ENCODE results near the gene TXNDC16.
A peak's percentile ranks its signal among the peaks of the same experiment; 100 is the strongest.
"Not testable (repeated sequence)": the region's sequence is repeated elsewhere in the genome, so short reads cannot be mapped to it uniquely, and the experiment has no call there.

TXNDC16 gene

DNA sequence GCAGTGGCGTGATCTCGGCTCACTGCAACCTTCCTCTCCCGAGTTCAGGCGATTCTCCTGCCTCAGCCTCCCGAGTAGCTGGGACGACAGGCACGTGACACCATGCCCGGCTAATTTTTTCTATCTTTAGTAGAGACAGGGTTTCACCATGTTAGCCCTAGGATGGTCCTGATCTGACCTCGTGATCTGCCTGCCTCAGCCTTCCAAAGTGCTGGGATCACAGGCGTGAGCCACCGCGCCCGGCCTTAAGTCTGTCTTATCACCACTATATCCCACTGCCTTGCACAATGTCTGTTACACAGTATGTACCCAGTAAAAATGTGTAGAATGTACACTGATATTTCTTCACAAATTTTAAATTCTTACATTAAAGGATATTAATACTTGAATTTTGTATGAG is 80.1 kb downstream of the TXNDC16 start:
- H3K36me3 ChIP-seq (ENCODE audit: insufficient read depth, low read length); H3K4me3 ChIP-seq (ENCODE audit: low read length); H3K4me2 ChIP-seq (ENCODE audit: low read length); H3K9me3 ChIP-seq (replicated peaks; ENCODE audit: low read length); H3K4me1 ChIP-seq (ENCODE audit: control insufficient read depth, insufficient read depth, low read length); H3K9ac ChIP-seq (ENCODE audit: low read depth, low read length); H3K27me3 ChIP-seq (ENCODE audit: control insufficient read depth, insufficient read depth, low read length): not testable (repeated sequence)

DNA sequence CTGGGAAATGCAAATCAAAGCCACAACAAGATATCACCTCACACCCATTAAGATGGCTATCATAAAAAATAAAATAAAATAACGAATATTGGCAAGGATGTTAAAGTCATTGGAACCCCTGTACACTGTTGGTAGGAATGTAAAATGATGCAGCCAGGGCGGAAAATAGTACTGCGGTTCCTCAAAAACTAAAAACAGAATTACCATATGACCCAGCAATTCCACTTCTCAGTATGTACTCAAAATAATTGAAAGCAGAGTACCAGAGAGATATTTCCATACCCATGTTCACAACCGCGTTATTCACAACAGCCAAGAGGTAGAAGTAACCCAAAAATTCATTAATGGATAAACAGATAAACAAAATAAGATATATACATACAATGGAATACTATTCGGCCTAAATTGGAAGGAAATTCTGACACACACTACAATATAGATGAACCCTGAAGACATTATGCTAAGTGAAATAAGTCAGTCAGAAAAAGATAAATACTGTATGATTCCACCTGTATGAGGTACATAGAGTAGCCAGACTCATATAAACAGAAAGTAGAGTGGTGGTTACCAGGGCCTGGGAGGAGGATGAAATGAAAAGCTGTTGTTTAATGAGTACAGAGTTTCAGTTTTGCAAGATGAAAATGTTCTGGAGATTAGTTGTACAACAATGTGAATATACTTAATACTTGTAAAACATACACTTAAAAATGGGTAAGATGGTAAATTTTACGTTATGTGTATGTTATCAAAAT is 84.6 kb downstream of the TXNDC16 start:
- Histone ChIP-seq H3K4me2 (ENCODE audit: low read length) (no peak overlapping the region), H3K9me3 (replicated peaks; ENCODE audit: low read length) (no peaks in the 10 kb centered on the region), H3K27me3 (ENCODE audit: control insufficient read depth, insufficient read depth, low read length) (no peaks in the 10 kb centered on the region), H3K36me3 (ENCODE audit: insufficient read depth, low read length) (no peaks in the 10 kb centered on the region), H3K9ac (ENCODE audit: low read depth, low read length) (no peak overlapping the region), H3K4me1 (ENCODE audit: control insufficient read depth, insufficient read depth, low read length) (peaks cover 2% of the 10 kb centered on the region), H3K4me3 (ENCODE audit: low read length) (no peak overlapping the region)

DNA sequence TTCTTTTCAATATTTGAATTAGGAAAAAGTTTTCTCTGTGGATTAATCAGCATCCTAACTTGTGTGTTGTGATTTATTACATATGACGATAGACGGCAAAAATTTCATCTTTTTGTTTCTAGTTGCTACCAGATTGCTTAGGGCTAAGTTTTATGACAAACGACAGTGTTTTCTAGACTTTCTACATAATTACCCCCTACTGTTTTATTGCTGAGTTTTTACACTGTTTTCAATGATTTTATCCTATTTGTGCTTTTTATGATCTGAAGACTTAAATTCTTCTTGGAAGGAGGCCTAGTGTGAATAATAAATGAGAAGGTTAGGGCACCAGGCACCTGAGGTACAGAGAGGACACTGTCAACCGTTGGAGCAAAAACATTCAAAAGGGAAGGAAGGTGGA is 88.1 kb downstream of the TXNDC16 start:
- H3K36me3 ChIP-seq (ENCODE audit: insufficient read depth, low read length): no peaks in the 10 kb centered on the region
- H3K4me1 ChIP-seq (ENCODE audit: control insufficient read depth, insufficient read depth, low read length): peaks cover 11% of the 10 kb centered on the region
- H3K9ac ChIP-seq (ENCODE audit: low read depth, low read length): no peak overlapping the region
- no peak overlapping the region for H3K4me2 ChIP-seq (ENCODE audit: low read length)
- no peaks in the 10 kb centered on the region for H3K27me3 ChIP-seq (ENCODE audit: control insufficient read depth, insufficient read depth, low read length)
- no peak overlapping the region for H3K4me3 ChIP-seq (ENCODE audit: low read length)
- no peaks in the 10 kb centered on the region for H3K9me3 ChIP-seq (replicated peaks; ENCODE audit: low read length)

DNA sequence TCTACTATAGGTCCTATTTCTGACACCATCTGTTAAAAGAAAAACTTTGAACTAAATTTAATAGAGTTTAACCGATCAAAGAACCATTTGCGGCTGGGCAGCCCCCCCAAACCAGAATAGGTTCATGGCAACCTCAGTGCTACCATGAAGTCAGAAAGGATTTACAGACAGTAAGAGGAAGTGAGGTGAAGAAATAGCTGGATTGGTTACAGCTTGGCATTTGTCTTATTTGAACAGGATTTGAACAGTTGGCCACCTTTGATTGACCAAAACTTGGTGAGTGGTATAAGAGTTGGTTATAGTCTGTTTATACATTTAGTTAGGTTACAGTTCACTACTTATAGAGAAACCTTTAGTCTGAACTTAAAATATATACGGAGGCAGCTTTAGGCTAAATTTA is 88.9 kb downstream of the TXNDC16 start:
- Histone ChIP-seq H3K4me1 (ENCODE audit: control insufficient read depth, insufficient read depth, low read length) (peaks cover 19% of the 10 kb centered on the region), H3K36me3 (ENCODE audit: insufficient read depth, low read length) (no peaks in the 10 kb centered on the region), H3K4me2 (ENCODE audit: low read length) (no peak overlapping the region), H3K9ac (ENCODE audit: low read depth, low read length) (no peak overlapping the region), H3K9me3 (replicated peaks; ENCODE audit: low read length) (no peaks in the 10 kb centered on the region), H3K27me3 (ENCODE audit: control insufficient read depth, insufficient read depth, low read length) (no peaks in the 10 kb centered on the region), H3K4me3 (ENCODE audit: low read length) (no peak overlapping the region)

DNA sequence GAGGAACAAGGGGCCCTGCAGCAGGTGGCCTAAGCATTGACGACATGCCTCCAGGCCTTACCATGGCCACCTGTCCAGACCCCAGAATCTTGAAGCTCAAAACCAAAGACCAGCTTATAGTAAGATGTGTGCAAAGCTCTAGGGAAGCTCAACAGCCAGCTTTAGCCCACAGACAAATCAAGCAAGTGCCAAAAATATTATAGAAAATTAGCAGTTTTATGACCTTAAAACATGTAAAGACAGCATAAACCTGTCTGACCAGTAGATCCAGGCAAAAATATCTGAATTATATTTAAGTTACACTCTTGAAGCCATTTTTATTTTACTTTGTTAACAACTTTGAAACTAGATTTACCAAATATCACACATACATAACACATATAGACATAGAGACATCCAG is 90.6 kb downstream of the TXNDC16 start:
- H3K36me3 ChIP-seq (ENCODE audit: insufficient read depth, low read length): no peaks in the 10 kb centered on the region
- H3K4me3 ChIP-seq (ENCODE audit: low read length): no peak overlapping the region
- no peaks in the 10 kb centered on the region for H3K27me3 ChIP-seq (ENCODE audit: control insufficient read depth, insufficient read depth, low read length)
- peaks cover 32% of the 10 kb centered on the region for H3K4me1 ChIP-seq (ENCODE audit: control insufficient read depth, insufficient read depth, low read length)
- no peak overlapping the region for H3K9ac ChIP-seq (ENCODE audit: low read depth, low read length)
- no peaks in the 10 kb centered on the region for H3K9me3 ChIP-seq (replicated peaks; ENCODE audit: low read length)
- H3K4me2 ChIP-seq (ENCODE audit: low read length): no peak overlapping the region

DNA sequence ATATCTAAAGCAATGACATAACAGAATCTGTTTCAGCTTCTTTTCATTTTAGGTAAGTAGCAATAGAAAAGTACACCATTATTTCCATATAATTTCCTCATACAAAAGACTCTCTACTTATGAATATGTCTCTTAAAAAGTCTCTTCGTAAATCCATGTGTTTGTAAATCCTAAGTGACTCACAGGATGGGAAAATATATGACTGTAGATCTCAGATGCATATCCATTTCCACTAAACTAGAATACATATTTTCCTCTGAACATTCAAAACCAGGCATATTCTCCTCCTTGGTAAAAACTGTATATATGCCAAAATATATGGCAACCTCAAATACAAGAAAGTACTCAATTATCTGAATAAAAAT is 93.6 kb downstream of the TXNDC16 start:
- Histone ChIP-seq H3K27me3 (ENCODE audit: control insufficient read depth, insufficient read depth, low read length) (no peaks in the 10 kb centered on the region), H3K36me3 (ENCODE audit: insufficient read depth, low read length) (no peaks in the 10 kb centered on the region), H3K4me2 (ENCODE audit: low read length) (peak overlapping the region; percentile 66), H3K9me3 (replicated peaks; ENCODE audit: low read length) (no peaks in the 10 kb centered on the region), H3K4me3 (ENCODE audit: low read length) (peak overlapping the region; percentile 42), H3K4me1 (ENCODE audit: control insufficient read depth, insufficient read depth, low read length) (peaks cover 52% of the 10 kb centered on the region), H3K9ac (ENCODE audit: low read depth, low read length) (peak overlapping the region; percentile 83)

DNA sequence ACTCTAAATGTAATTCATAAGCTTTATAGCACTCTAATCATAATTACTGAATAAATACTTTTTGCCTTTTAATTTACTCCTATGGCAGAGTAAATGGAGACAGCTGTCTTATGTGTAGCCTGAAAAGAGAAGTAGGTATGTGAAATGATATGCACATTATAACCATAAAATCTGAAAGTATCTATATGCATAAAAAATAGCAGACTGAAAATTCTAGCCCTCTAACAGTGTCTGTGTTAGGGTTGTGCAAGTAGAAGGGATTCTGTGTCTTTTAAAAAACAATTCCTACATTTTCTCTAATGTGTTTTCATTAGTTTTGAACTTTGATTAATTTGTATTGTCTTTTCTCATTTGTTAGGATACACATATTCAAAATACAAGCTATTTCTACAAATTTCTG is 94.9 kb downstream of the TXNDC16 start:
- no peak overlapping the region for H3K4me3 ChIP-seq (ENCODE audit: low read length)
- H3K36me3 ChIP-seq (ENCODE audit: insufficient read depth, low read length): no peaks in the 10 kb centered on the region
- H3K9ac ChIP-seq (ENCODE audit: low read depth, low read length): peak overlapping the region; percentile 58
- H3K4me1 ChIP-seq (ENCODE audit: control insufficient read depth, insufficient read depth, low read length): peaks cover 47% of the 10 kb centered on the region
- H3K9me3 ChIP-seq (replicated peaks; ENCODE audit: low read length): no peaks in the 10 kb centered on the region
- H3K4me2 ChIP-seq (ENCODE audit: low read length): peak overlapping the region; percentile 35
- H3K27me3 ChIP-seq (ENCODE audit: control insufficient read depth, insufficient read depth, low read length): no peaks in the 10 kb centered on the region

DNA sequence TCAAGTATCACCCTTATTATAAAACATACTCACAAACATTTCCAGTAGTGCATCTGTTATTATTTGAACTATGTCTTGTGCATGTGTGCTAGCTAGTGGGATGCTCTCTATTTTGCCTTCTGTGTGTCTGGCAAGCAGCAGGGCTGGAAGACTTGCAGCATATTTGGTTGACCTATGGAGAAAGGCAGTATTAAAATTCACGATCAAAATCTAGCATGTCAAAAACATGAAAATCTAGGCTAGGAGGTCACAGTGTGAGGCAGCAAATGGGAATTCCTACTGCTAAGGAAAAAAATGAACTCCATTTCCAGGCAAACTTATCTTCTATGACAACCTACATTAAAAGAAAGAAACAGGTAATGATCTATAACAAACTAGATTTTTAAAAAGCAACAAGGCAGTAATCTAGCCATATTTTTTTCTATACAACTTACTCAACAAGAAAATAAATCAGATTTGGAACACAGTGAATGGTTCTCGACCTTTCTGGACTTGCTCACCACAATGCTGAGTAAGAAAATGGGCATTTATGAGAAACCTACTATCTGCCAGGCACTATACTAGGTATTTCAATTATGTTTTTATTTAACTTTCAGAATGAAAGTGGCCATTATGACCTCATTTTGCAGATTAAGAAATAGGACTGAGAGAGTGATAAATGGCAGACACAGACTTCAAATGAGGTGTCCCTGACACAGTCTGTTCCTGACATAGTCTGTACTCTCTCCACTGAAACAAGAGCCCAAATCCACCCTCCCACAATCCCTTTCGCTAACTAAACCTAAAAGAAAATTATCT is 96.8 kb downstream of the TXNDC16 start:
- Histone ChIP-seq H3K4me2 (ENCODE audit: low read length) (peak overlapping the region; percentile 51), H3K4me1 (ENCODE audit: control insufficient read depth, insufficient read depth, low read length) (peaks cover 46% of the 10 kb centered on the region), H3K9me3 (replicated peaks; ENCODE audit: low read length) (no peaks in the 10 kb centered on the region), H3K36me3 (ENCODE audit: insufficient read depth, low read length) (no peaks in the 10 kb centered on the region), H3K4me3 (ENCODE audit: low read length) (no peak overlapping the region), H3K9ac (ENCODE audit: low read depth, low read length) (peak overlapping the region; percentile 61), H3K27me3 (ENCODE audit: control insufficient read depth, insufficient read depth, low read length) (no peaks in the 10 kb centered on the region)

DNA sequence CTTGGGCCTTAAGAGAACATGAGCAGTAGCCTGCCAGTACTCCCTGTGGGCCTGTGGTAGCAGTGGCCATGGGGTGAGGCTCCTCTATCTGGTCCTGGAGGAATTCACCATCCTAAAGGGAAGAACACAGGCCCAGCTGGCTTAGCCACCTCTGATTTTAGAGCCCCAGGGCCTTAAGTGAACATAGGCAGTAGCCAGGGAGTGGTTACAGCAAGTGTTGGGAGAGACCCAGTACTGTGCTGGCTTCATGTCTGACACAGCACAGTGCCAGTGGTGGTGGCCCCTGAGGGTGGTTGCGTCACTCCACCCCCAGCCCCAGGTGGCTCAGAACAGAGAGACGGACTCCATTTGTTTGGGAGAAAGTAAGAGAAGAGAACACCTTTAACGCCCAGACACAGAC is 105.1 kb downstream of the TXNDC16 start:
- Histone ChIP-seq H3K27me3 (ENCODE audit: control insufficient read depth, insufficient read depth, low read length) (no peaks in the 10 kb centered on the region), H3K9me3 (replicated peaks; ENCODE audit: low read length) (no peaks in the 10 kb centered on the region), H3K36me3 (ENCODE audit: insufficient read depth, low read length) (no peaks in the 10 kb centered on the region), H3K4me1 (ENCODE audit: control insufficient read depth, insufficient read depth, low read length) (no peaks in the 10 kb centered on the region), H3K4me3 (ENCODE audit: low read length) (no peak overlapping the region), H3K4me2 (ENCODE audit: low read length) (no peak overlapping the region), H3K9ac (ENCODE audit: low read depth, low read length) (no peak overlapping the region)

DNA sequence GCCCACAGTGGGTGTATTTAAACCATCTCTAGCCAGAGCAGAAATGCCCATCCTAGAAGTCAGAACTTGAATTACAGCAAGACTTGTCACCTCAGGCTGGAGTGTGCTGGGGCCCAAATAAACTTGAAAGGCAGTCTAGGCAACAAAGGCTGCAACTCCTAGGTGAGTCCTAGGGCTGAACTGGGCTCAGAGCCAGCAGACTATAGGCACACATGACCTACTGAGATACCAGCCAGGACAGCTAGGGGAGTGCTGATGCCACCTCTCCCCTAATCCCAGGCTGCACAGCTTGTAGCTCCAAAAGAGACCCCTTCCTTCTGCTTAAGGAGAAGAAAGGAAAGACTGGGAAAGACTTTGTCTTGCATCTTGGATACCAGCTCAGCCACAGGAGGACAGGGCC is 106.0 kb downstream of the TXNDC16 start:
- Histone ChIP-seq H3K4me3 (ENCODE audit: low read length) (no peak overlapping the region), H3K4me2 (ENCODE audit: low read length) (no peak overlapping the region), H3K9ac (ENCODE audit: low read depth, low read length) (no peak overlapping the region), H3K27me3 (ENCODE audit: control insufficient read depth, insufficient read depth, low read length) (no peaks in the 10 kb centered on the region), H3K9me3 (replicated peaks; ENCODE audit: low read length) (no peaks in the 10 kb centered on the region), H3K36me3 (ENCODE audit: insufficient read depth, low read length) (no peaks in the 10 kb centered on the region), H3K4me1 (ENCODE audit: control insufficient read depth, insufficient read depth, low read length) (no peaks in the 10 kb centered on the region)

DNA sequence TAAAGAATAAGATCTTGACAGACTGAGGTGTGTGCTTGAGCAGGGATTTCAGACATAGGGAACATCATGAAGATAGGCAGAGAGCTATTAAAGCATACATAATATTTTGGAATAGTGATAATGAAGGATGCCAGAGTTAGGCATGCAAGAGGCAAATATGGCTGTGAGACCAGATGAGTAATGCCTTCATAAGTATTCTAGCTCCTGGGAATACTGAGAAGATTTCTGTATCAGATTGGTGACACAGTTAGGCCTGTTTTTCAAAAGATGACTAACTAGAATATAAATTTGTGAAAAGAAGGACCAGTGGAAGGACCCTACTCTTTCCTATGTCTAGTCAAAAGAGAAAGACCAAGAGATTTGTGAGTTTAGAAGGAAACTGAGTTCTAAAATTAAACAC is 108.8 kb downstream of the TXNDC16 start:
- Histone ChIP-seq H3K9me3 (replicated peaks; ENCODE audit: low read length) (no peaks in the 10 kb centered on the region), H3K9ac (ENCODE audit: low read depth, low read length) (no peak overlapping the region), H3K4me3 (ENCODE audit: low read length) (no peak overlapping the region), H3K4me2 (ENCODE audit: low read length) (no peak overlapping the region), H3K4me1 (ENCODE audit: control insufficient read depth, insufficient read depth, low read length) (no peaks in the 10 kb centered on the region), H3K36me3 (ENCODE audit: insufficient read depth, low read length) (no peaks in the 10 kb centered on the region), H3K27me3 (ENCODE audit: control insufficient read depth, insufficient read depth, low read length) (no peaks in the 10 kb centered on the region)

DNA sequence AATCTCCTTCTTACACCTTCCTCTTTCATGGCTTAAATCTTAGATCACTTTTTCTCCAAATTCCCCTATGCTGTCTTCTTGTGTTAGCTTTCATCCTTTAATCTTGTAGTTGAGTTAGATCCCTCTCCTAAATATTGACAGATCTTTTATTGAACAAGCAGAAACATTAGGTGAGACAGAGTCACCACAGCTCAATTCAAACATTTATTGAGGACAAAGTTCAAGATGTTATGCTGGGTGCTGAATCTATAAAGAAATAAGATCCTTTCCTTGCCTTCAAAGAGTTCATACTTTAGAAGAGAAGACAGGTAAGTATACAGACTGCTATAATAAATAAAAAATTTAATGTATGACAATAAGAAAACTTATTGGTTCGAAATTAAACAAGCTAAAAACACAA is 109.7 kb downstream of the TXNDC16 start:
- Histone ChIP-seq H3K9me3 (replicated peaks; ENCODE audit: low read length) (no peaks in the 10 kb centered on the region), H3K4me3 (ENCODE audit: low read length) (no peak overlapping the region), H3K36me3 (ENCODE audit: insufficient read depth, low read length) (no peaks in the 10 kb centered on the region), H3K9ac (ENCODE audit: low read depth, low read length) (no peak overlapping the region), H3K4me2 (ENCODE audit: low read length) (no peak overlapping the region), H3K4me1 (ENCODE audit: control insufficient read depth, insufficient read depth, low read length) (no peaks in the 10 kb centered on the region), H3K27me3 (ENCODE audit: control insufficient read depth, insufficient read depth, low read length) (no peaks in the 10 kb centered on the region)

Data from skeletal muscle satellite cell (primary cell).